ENCODE data around the gene FAM9C. TPM values are rescaled to one million over a fixed set of nuclear protein-coding genes. Genes with fewer than 3 reads are reported as not detected.
A peak's percentile ranks its signal among the peaks of the same experiment; 100 is the strongest.

Gene FAM9C
- total and polyA plus RNA-seq, 2 donors (not counting 1 experiment from before 2014, with no cell fraction given), result not detected

GRCh38 chrX:13088156-13088487 lies 43.7 kb upstream of the FAM9C start:
- H3K4me2 ChIP-seq (replicated peaks; ENCODE audit: low read depth, low read length, poor library complexity, severe bottlenecking), result peak overlapping the region; percentile 65
- peak overlapping the region; percentile 32 for H3K9ac ChIP-seq (ENCODE audit: low read length)
- DNase-seq (no peak), ATAC-seq (ENCODE audit: low read depth) (no peak)
- peak overlapping the region in 1 of 5 experiments; percentile 18 for H3K4me3 ChIP-seq (ENCODE audit: control extremely low read depth in 1 of 5, extremely low read depth in 1 of 5, insufficient read depth in 1 of 5, low read depth in 2 of 5, low read length in 4 of 5)
- CTCF ChIA-PET, result interaction anchor here (0.5 to 9.7 kb wide), 9 partner anchors 17 to 140 kb away, joined by 3 to 173 read pairs (median 4); partner anchors contain the start of gene TMSB4X
- H3K9me3 Mint-ChIP-seq (ENCODE audit: insufficient read depth), result no peaks in the 10 kb centered on the region
- H3K4me1 Mint-ChIP-seq, result peaks cover 86% of the 10 kb centered on the region
- intact Hi-C loops (cut with micrococcal nuclease), result loop anchor here (5.0 kb wide), 1 partner anchor 36 kb away; no protein-coding TSS in a partner anchor
- WGBS (ENCODE audit: insufficient coverage), result no CpG with 5 or more reads among the region's 5 CpGs
- no peaks in the 10 kb centered on the region for H4K20me1 ChIP-seq (ENCODE audit: control insufficient read depth, insufficient read depth, low read length, poor library complexity, severe bottlenecking)
- H3K4me1 ChIP-seq (ENCODE audit: control insufficient read depth in 2 of 2, insufficient read depth in 2 of 2, low read length in 2 of 2), result peaks cover 90 to 92% of the 10 kb centered on the region in 2 donors
- no peaks in the 10 kb centered on the region for H3K36me3 ChIP-seq (replicated peaks in 1 of 2; ENCODE audit: control extremely low read depth in 1 of 2, control insufficient read depth in 1 of 2, extremely low read depth in 1 of 2, insufficient read depth in 2 of 2, low read length in 1 of 2)
- H3K27me3 ChIP-seq (replicated peaks in 1 of 4; ENCODE audit: control extremely low read depth in 1 of 4, control insufficient read depth in 3 of 4, insufficient read depth in 4 of 4, low read length in 3 of 4), result no peaks in the 10 kb centered on the region
- POLR2A ChIA-PET, result interaction anchor here (1.2 to 9.7 kb wide), 3 partner anchors 11 to 112 kb away, joined by 11 to 129 read pairs (median 13); partner anchors contain the start of gene TMSB4X
- no peaks in the 10 kb centered on the region for H3K27me3 Mint-ChIP-seq
- H3K79me2 ChIP-seq (ENCODE audit: control insufficient read depth, insufficient read depth, low read length), result peaks cover 5% of the 10 kb centered on the region
- peak overlapping the region; percentile 98 for H3K27ac ChIP-seq (ENCODE audit: low read length in 2 of 2)
- no peak for TF ChIP-seq EZH2 (IDR thresholded peaks at IDR 0.05; ENCODE audit: borderline replicate concordance, insufficient read depth, low read depth, low read length, poor library complexity, severe bottlenecking)
- TF ChIP-seq, protein P1, sequence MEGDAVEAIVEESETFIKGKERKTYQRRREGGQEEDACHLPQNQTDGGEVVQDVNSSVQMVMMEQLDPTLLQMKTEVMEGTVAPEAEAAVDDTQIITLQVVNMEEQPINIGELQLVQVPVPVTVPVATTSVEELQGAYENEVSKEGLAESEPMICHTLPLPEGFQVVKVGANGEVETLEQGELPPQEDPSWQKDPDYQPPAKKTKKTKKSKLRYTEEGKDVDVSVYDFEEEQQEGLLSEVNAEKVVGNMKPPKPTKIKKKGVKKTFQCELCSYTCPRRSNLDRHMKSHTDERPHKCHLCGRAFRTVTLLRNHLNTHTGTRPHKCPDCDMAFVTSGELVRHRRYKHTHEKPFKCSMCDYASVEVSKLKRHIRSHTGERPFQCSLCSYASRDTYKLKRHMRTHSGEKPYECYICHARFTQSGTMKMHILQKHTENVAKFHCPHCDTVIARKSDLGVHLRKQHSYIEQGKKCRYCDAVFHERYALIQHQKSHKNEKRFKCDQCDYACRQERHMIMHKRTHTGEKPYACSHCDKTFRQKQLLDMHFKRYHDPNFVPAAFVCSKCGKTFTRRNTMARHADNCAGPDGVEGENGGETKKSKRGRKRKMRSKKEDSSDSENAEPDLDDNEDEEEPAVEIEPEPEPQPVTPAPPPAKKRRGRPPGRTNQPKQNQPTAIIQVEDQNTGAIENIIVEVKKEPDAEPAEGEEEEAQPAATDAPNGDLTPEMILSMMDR (IDR thresholded peaks at IDR 0.05), result no peak
- H3K4me3 Mint-ChIP-seq, result peak overlapping the region; percentile 55
- peak overlapping the region; percentile 37 for H2AFZ ChIP-seq (ENCODE audit: insufficient read depth, low read depth, low read length, poor library complexity, severe bottlenecking)
- H3K9me3 ChIP-seq (ENCODE audit: control extremely low read depth in 1 of 3, control insufficient read depth in 2 of 3, insufficient read depth in 1 of 3, low read length in 2 of 3), result peaks cover 0 to 2% (median 0%) of the 10 kb centered on the region in 3 donors
- peak overlapping the region; percentile 99 for H3K27ac Mint-ChIP-seq

Data from B cell (primary cell).